HFF-Myc (cell line): ENCODE results near the gene ADAM11.

Experiments
- DNase-seq: peaks from one replicate; pipeline ENCODE4 v3.0.0-alpha.2; 2011; ENCODE audit warnings: low read depth; ENCODE audit errors: extremely low read depth
- H3K4me3 ChIP-seq: replicated peaks from 2 replicates; pipeline ENCODE4 v1.5.1; 2011; ENCODE audit warnings: low read depth, mild to moderate bottlenecking, control low read depth, low read length
- TF ChIP-seq, protein P1 (sequence below): IDR thresholded peaks from 2 replicates; pipeline ENCODE4 v1.5.1; 2012; ENCODE audit warnings: mild to moderate bottlenecking, low read depth, low read length, control low read depth; ENCODE audit errors: missing control alignments

ADAM11 gene

DNA sequence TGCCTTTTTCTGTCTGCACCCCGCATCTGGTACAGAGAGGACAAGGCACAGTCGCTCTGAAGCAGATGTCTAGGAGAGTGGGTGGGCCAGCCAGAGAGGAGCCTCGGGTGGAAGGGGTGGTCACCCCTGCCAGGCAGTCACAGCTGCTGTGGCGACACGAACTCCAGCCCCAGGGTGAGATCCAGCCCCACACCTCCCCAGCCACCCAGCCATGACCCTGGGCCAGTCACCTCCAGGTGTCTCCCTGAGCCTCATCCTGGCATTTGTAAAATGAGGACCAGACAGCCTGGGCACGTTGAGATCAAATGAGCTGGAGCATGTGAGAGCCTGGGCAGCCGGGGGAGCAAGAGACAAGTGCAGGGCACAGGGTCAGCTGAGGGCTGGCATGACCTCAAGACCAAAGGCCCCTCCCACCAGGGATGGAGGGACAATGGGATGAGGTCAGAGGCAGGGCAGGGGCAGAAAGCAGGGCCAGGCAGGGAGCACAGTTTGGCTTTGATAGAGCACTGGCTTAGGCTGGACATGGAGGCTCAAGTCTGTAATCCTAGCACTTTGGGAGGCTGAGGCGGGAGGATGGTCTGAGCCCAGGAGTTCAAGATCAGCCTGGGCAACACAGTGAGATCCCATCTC lies 7.7 kb downstream of the ADAM11 start:
- no peak for DNase-seq
- no peak overlapping the region for H3K4me3 ChIP-seq
- TF ChIP-seq, protein P1, sequence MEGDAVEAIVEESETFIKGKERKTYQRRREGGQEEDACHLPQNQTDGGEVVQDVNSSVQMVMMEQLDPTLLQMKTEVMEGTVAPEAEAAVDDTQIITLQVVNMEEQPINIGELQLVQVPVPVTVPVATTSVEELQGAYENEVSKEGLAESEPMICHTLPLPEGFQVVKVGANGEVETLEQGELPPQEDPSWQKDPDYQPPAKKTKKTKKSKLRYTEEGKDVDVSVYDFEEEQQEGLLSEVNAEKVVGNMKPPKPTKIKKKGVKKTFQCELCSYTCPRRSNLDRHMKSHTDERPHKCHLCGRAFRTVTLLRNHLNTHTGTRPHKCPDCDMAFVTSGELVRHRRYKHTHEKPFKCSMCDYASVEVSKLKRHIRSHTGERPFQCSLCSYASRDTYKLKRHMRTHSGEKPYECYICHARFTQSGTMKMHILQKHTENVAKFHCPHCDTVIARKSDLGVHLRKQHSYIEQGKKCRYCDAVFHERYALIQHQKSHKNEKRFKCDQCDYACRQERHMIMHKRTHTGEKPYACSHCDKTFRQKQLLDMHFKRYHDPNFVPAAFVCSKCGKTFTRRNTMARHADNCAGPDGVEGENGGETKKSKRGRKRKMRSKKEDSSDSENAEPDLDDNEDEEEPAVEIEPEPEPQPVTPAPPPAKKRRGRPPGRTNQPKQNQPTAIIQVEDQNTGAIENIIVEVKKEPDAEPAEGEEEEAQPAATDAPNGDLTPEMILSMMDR: no peak

DNA sequence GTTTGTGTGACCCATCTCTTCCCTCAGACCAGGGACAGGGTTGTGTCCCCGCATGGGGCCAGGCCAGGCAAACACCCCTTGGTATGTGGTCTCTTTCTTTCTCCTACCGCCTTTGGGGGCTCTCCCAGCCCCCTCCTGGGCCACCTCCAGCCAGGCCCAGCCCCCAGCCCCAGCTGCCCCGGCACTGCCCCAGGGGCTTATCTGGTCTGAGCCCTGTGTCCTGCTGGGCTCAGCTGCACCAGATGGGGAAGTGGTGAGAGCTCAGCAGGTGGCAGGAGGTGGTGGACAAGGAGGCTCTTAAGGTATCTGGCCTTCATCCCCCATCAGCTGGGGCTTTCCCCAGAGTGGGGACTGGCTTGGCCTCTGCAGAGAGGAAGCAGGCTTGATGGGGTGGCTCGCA lies 8.7 kb downstream of the ADAM11 start:
- TF ChIP-seq, protein P1: no peak
- no peak overlapping the region for H3K4me3 ChIP-seq
- DNase-seq: no peak

DNA sequence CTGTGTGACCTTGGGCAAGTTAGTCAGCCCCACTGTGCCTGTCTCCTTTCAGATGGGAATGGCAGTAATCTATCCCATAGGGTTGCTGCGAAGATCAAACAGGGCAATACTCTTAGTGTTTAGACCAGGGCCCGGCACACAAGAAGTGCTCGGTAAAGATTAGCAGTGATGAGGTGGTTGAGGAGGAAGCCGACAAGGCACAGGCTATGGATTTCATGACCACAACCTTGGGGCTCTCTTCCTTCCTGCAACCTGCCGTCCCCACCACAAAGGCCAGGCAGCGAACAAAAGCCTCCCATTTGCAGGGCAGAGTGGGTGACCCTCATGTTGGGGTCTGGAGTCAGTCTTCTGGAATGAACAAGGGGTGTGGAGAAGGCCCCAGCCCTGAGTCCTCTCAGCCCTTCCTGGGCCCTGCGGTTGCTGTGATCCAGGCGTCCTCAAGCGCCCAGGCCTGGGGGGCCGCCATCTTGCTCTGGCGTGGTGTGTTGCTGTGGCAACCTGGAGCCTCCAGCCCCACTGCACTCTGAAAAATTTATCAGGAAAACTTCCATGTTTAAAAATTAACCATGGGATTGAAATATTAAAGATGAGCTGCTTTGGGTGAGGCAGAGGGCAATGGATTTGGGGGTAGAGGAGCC lies 9.8 kb downstream of the ADAM11 start:
- TF ChIP-seq, protein P1: no peak
- H3K4me3 ChIP-seq: no peak overlapping the region
- DNase-seq: no peak

DNA sequence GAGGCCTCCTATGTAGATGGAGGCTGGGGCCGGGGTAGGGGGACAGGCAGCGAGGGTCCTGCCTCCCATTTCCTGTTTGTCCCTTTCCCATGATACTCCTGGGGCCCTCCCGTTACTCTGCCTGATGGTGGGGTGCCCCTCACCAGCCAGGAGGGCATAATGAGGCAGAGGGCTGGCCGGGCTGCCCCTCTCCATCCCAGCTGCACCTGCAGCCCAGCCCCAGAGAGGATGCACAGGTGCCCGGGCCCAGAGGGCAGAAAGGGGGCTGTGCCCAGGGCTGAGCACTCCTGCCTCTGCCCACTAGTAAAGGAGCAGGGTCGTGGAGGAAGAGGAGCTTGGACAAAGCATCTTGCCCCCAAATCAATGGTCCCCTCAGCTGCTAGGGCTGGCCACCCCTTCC lies 10.4 kb downstream of the ADAM11 start:
- no peak overlapping the region for H3K4me3 ChIP-seq
- TF ChIP-seq, protein P1: no peak
- DNase-seq: no peak

DNA sequence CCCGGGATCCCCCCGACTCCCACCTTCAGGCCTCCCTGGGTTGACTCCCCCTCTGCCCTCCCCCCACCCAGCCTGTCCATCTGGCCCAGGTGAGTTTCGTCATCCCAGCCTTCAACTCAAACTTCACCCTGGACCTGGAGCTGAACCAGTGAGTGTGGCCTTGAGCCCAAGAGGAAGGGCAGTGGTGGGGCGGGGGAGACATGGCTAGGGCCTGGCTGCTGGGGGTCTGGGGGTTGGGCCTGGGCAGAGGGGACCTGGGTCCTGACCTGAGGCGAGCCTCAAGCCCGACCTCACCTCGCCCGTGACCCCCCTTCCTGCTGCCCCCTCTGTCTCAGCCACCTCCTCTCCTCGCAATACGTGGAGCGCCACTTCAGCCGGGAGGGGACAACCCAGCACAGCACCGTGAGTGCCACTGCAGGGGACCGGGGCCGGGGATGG lies 10.9 kb downstream of the ADAM11 start:
- TF ChIP-seq, protein P1: no peak
- no peak for DNase-seq
- no peak overlapping the region for H3K4me3 ChIP-seq

DNA sequence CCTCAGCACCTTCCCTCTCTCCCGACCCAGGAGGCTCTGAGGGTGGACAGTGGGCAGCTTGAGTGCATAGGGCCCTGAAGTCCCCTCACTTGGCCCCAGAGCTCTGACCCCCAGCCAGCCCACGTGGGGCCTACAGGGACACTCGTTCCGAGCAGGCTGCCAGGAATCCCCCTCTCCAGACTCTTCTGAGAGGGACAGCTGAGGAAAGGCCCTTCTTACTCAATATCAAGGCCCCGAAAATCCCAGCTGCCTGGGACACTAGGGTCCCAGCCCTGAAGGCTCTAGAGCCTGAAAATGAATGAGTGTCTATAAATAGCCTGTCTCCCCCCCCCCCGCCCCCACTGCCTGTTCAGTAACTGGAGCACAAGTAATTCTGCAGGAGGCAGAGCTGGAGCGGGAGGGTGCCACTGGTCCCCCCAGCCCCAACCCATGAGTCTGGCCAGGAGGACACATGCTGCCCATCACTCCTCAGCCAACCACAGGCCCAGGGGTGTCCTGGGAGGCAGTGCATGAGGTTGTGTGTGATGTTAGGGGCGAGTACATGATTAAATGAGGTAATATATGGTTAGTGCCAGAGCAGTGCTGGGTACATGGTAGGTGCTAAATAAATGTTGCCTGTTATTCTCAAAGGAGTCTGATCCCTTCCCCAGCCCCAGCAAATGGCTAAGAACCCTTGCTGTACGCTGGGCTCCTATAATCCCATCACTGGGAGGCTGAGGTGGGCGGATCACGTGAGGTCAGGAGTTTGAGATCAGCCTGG lies 11.6 kb downstream of the ADAM11 start:
- TF ChIP-seq, protein P1: no peak
- no peak overlapping the region for H3K4me3 ChIP-seq
- no peak for DNase-seq
